NK-92 (cell line): ENCODE results near the gene SKIC2.
"Not testable (repeated sequence)": the region's sequence is repeated elsewhere in the genome, so short reads cannot be mapped to it uniquely, and the experiment has no call there.

ENCODE experiments used
- DNase-seq: peaks from one replicate; lab custom pipeline; 2025; ENCODE audit not compliant: unreplicated experiment; lab: John Stamatoyannopoulos, UW

The SKIC2 gene

DNA sequence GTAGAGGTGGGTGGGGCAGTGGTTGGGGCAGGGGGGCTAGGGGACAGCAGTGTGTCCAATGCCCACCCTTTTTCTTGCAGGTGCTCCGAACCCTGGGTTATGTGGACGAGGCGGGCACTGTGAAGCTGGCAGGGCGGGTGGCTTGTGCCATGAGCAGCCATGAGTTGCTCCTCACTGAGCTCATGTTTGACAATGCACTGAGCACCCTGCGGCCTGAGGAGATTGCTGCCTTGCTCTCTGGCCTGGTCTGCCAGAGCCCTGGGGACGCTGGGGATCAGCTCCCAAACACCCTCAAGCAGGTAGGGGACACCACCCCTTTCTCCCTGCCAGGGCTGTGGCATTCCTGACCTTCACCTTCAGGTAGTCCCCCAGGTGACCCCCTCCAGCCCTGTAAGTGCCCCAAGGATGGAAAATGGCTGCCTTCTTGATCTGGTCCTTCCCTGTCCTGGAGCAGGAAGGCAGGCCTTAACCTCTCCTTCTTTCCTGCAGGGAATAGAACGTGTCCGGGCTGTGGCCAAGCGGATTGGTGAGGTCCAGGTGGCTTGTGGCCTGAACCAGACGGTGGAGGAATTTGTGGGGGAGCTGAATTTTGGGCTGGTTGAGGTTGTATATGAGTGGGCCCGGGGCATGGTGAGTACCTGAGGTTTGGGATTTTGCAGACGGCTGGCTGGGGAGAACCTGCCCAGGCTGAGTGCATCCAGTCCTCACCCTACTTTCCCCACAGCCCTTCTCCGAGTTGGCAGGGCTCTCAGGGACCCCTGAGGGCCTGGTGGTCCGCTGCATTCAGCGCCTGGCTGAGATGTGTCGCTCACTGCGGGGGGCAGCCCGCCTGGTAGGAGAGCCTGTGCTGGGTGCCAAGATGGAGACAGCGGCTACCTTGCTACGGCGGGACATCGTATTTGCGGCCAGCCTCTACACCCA is 10.1 kb downstream of the SKIC2 start:
- no peak for DNase-seq

GRCh38 chr6:31969712-31970603 is 11.0 kb downstream of the SKIC2 start:
- no peak for DNase-seq

DNA sequence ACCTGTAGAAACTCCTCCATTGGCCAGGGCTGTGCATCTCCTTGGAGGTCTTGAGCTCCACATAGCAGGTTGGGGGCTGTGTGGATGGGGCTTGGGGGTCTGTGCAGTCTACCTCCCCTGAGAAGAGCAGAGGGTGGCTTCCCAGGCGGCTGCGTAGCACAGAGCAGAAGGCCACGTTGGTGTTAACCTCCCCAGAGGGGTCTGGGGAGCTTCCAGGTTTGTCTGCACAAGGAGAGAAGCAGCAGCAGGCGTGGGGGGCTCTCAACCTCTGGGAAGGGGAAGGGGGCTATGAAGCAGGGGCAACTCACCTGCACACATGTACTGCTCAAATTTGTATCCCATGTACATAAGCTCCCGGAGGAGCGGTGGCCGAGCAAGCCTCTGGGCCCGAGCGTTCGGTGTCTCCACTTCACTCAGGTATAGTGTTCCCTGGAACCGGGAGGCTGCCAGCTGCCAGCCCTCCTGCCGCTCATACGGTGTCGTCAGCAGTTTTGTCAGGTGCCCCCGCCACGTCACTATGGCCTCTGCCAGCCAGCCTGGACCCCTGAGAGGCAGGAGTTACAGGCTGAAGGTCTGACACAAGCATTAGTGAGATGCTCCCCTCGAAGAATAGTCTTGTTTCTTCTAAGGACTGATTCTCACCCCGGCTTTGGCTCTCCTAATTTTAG is 11.8 kb downstream of the SKIC2 start:
- no peak for DNase-seq

DNA sequence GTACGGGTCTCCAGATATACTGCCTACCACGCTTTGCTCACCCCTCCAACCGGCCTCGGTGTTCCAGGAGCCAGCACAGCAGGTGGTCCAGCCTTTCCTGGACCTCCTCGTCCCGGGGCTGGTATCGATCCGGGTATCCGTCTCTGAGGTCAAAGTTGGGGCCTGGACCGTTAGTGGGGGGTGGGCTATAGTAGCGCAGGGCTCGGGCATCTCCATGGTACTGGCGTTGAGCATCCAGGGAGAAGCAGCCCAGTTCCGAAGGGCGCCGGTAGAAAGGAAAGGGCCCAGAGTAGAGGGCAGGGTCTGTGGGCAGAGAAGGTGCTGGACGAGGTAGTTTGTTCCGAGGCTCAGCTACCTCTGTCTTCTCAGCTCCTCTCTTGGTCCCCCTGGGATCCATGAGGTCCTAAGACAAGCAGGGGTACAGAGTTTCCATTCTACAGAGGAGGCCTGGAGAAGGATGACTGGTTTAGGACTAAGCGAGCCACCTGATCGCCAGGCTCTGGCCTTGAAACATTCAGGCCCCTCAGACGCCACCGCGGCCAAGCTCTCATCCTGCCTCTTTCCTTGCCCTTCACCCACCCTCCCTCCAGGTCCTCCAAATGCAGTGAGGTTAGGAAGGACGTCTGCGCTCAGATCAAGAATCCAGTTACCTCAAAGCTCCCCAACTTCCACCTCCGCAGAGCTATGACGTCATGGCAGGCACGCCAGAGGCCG is 12.5 kb downstream of the SKIC2 start:
- no peak for DNase-seq

DNA sequence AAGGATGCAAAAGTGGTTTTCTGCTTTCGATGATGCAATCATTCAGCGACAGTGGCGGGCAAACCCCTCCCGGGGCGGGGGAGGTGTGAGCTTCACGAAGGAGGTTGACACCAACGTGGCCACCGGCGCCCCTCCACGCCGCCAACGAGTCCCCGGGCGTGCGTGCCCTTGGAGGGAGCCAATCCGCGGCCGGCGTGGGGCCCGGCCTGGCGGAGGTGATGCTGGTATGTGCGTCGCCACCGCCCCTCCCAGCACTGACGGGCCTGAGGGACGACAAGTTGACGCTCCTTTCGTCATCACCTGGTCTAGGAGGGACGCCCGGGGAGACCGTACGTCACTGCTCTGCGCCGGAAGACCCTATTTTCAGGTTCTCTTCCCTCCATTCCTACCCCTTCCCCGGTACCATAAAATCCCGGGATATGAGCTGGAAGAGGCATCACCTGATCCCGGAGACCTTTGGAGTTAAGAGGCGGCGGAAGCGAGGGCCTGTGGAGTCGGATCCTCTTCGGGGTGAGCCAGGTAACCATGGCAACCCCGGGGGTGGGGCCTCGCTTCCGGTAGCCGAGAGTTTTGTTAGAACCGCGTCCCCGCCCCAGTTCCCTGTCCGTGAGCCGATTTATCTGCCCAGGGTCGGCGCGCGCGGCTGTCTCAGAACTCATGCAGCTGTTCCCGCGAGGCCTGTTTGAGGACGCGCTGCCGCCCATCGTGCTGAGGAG is 13.2 kb downstream of the SKIC2 start, which contains the start of gene DXO:
Gene DXO (minus strand): TSS at position 146 of the 716 bp plus-strand sequence. CDS start 463 bp downstream, outside the sequence.
- peak; percentile 93 for DNase-seq

DNA sequence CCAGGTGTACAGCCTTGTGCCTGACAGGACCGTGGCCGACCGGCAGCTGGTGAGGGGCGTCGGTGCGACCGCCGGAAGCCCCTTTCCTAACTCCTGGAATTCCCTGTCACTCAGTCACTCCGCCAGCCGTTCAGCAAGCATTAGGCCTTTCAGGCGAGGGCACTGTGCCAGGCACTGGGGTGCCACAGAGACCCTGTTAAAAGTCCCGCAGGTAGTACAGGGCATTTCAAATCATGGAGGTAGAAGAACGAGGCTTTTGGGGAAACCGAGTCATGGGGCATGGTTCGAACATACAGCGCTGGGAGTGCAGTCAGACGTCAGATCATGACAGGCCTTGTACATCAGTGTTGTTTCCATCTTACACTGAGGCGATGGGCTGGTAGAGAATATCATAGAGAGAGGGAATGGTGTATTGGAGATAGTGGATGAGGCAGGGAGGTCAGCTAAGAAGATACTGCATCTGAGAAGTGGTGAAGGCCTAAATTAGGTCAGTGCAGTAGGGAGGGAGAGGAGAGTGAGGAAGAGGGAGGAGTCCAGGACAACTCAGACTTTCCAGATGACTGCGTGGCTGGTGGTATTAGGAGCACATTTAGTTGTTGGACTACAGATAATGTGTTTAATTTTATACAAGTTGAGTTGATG is 13.9 kb downstream of the SKIC2 start:
- DNase-seq: no peak

DNA sequence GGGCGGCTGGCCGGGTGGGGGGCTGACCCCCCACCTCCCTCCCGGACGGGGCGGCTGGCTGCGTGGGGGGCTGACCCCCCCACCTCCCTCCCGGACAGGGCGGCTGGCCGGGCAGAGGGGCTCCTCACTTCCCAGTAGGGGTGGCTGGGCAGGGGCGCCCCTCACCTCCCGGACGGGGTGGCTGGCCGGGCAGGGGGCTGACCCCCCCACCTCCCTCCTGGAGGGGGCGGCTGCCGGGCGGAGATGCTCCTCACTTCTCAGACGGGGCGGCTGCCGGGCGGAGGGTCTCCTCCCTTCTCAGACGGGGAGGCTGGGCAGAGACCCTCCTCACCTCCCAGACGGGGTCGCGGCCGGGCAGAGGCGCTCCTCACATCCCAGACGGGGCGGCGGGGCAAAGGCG is 17.1 kb downstream of the SKIC2 start:
- not testable (repeated sequence) for DNase-seq

DNA sequence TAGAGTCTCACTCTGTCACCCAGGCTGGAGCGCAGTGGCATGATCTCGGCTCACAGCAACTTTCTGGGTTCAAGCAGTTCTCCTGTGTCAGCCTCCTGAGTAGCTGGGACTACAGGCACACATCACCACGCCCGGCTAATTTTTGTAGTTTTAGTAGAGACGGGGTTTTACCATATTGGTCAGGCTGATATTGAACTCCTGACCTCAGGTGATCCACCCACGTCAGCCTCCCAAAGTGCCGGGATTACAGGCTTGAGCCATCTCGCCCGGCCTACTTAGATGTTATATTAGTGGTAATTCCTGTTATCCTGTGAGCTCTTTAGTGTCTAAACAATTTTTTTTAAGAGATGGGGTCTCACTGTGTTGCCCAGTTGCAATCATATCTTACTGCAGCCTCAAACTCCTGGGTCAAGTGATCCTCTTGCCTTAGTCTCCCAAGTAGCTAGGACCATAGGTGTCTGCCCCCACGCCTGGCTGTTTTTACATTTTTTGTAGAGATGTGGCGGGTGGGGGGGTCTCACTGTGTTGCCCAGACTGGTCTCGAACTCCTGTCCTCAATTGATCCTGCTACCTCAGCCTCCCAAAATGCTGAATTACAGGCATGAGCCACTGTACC is 18.9 kb downstream of the SKIC2 start:
- no peak for DNase-seq

- DNase-seq: no peak
These were observed 19.9 kb downstream of the SKIC2 start for GRCh38 chr6:31978831-31979230.

DNA sequence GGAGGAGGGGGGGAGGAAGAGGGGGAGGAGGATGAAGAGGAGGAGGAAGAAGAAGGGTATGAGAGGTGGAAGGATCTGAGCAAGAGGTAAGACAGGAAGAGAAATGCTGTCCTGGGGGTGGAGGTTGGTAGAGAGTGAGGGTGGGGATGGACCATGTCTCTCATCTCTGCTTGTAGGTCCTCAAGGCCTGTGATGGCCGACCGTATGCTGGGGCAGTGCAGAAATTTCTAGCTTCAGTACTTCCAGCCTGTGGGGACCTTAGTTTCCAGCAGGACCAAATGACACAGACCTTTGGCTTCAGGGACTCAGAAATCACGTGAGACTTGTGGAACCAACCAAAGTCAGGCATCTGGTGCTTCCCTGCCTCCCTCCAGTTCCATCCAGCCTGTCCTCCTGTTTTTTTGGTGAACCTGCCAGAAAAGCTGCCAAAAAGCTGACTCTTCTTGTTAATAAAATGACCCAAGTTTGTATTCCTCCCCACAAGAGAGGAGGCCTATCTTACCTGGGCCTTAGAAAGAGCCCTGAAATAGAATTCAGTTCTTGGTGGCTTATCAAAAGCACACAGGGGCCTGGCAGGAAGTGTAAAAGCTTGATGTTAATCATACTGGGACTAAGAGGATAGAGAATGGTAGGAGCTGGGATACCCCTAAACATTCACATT is 20.4 kb downstream of the SKIC2 start:
- no peak for DNase-seq

DNA sequence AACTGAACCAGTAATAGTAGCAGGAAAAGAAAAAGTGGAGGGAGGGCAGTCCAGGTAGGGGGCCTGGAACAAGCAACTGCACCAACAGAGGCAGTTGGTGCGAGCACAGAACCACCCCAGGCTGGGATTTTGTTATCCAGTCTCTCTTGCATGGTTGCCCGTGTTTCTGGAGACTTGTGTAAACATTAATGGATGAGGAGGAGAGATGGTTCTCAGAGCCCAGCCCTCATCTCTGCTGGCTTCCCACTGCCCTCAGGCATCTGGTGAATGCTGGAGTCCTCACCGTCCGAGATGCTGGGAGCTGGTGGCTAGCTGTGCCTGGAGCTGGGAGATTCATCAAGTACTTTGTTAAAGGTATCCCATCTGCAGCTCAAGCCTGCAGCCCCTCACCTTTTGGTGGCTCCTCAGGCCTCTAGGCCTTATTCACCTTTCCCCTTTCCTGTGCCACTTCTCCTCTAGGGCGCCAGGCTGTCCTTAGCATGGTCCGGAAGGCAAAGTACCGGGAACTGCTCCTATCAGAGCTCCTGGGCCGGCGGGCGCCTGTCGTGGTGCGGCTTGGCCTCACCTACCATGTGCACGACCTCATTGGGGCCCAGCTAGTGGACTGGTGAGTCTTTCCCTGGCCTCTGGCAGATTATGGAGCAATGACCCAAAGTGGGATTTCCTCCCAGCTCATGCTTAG is 21.4 kb downstream of the SKIC2 start:
- not testable (repeated sequence) for DNase-seq

DNA sequence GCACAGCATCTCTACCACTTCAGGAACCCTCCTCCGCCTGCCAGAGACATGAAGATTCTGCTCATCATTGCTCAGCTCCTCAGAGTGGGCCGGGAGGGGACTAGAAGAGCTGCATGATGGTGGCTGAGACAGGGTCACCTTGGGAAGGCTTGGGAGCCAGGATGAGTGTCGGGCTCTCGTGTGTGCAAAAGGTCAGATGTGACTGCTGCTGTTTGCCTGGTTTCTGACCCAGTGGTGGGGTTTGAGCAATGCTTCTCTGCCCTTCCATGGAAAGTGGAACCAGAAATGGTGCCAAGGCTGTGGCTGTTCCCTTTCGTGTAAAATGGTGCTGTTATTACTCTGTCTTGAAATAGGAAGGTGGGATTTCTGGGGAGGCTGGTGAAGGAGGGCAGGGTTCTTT is 22.0 kb downstream of the SKIC2 start:
- not testable (repeated sequence) for DNase-seq

- DNase-seq: not testable (repeated sequence)
These were observed 22.8 kb downstream of the SKIC2 start, which contains the start of gene C4A for GRCh38 chr6:31981744-31982143. TSS of gene C4A (plus strand) at chr6:31982057. CDS start at chr6:31982108, 51 bp downstream.

- not testable (repeated sequence) for DNase-seq
These were observed 30.4 kb downstream of the SKIC2 start for GRCh38 chr6:31989363-31989762.

GRCh38 chr6:31994421-31994820 is 35.4 kb downstream of the SKIC2 start:
- DNase-seq: not testable (repeated sequence)

- DNase-seq: not testable (repeated sequence)
These were observed 37.4 kb downstream of the SKIC2 start for GRCh38 chr6:31996385-31996784.

- DNase-seq: not testable (repeated sequence)
These were observed 43.7 kb downstream of the SKIC2 start for GRCh38 chr6:32002546-32003268.
